ENCODE results near the gene RAD51B. TPM values are rescaled to one million over a fixed set of nuclear protein-coding genes. Genes with fewer than 3 reads are reported as not detected.
A peak's percentile ranks its signal among the peaks of the same experiment; 100 is the strongest.

RAD51B gene
- total and polyA plus RNA-seq, 8 donors: 10.8 to 18.3 (median 14.1) TPM

DNA sequence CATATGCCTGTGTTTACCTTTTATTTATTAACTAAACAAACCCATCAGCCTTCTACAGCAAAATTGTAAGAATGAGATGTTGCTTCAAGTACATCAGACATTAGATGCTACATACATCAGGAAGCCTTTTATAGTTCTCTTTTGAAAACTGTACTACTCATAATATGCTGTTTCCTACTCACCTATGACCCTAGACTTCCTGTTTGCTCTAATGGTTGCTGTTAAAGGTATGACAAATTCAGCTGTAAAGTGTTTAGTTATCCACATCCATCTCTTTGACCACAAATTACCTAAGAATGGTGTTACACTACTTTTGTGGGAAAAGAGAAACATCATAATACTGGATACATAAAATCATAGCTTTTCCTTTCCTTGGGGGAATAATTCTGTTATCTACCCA is 220.0 kb downstream of the RAD51B start:
- no peak for DNase-seq
- no peak overlapping the region for H3K4me3 ChIP-seq
- H3K9me3 ChIP-seq: no peaks in the 10 kb centered on the region
- H3K36me3 ChIP-seq: no peaks in the 10 kb centered on the region
- no peak for ATAC-seq
- peaks cover 0 to 6% of the 10 kb centered on the region in 2 donors for H3K4me1 ChIP-seq
- intact Hi-C loops (cut with DNase I): no loop called here
- H3K27ac ChIP-seq: no peak overlapping the region
- TF ChIP-seq, protein P1, sequence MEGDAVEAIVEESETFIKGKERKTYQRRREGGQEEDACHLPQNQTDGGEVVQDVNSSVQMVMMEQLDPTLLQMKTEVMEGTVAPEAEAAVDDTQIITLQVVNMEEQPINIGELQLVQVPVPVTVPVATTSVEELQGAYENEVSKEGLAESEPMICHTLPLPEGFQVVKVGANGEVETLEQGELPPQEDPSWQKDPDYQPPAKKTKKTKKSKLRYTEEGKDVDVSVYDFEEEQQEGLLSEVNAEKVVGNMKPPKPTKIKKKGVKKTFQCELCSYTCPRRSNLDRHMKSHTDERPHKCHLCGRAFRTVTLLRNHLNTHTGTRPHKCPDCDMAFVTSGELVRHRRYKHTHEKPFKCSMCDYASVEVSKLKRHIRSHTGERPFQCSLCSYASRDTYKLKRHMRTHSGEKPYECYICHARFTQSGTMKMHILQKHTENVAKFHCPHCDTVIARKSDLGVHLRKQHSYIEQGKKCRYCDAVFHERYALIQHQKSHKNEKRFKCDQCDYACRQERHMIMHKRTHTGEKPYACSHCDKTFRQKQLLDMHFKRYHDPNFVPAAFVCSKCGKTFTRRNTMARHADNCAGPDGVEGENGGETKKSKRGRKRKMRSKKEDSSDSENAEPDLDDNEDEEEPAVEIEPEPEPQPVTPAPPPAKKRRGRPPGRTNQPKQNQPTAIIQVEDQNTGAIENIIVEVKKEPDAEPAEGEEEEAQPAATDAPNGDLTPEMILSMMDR (IDR thresholded peaks at IDR 0.05): no peak
- no peaks in the 10 kb centered on the region for H3K27me3 ChIP-seq

GRCh38 chr14:68040633-68041369 is 221.2 kb downstream of the RAD51B start:
- intact Hi-C loops (cut with DNase I): no loop called here
- H3K36me3 ChIP-seq: no peaks in the 10 kb centered on the region
- H3K27me3 ChIP-seq: no peaks in the 10 kb centered on the region
- no peak for DNase-seq
- TF ChIP-seq, protein P1 (IDR thresholded peaks at IDR 0.05): no peak
- no peak overlapping the region for H3K27ac ChIP-seq
- peaks cover 0 to 6% of the 10 kb centered on the region in 2 donors for H3K4me1 ChIP-seq
- no peak for ATAC-seq
- no peak overlapping the region for H3K4me3 ChIP-seq
- H3K9me3 ChIP-seq: no peaks in the 10 kb centered on the region

DNA sequence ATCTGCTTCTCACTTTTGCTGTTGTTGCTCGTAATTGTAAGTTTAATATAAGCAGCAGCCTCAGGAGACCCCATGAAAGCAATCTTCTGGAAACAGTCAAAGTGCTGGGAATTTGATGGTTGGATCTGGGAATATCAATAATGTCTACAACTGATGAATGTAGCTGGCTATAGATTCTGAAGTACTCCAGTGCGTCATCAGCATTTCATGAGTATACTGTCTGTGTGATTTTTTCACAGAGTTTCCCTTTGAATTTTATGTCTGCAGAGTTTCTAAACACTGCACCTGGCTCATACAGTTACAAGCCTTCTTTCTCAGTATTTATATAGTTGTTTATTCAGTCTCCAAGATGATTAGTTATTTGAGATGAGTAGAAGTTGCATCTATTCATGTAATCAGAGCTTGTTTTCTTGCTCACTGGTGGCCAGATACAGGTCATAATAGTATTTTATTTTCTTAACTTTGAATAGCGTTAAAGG is 222.3 kb downstream of the RAD51B start:
- Histone ChIP-seq H3K9me3 (no peaks in the 10 kb centered on the region), H3K27me3 (no peaks in the 10 kb centered on the region), H3K36me3 (no peaks in the 10 kb centered on the region), H3K4me1 (peaks cover 0 to 6% of the 10 kb centered on the region in 2 donors), H3K4me3 (no peak overlapping the region), H3K27ac (no peak overlapping the region)
- DNase-seq: no peak
- intact Hi-C loops (cut with DNase I): no loop called here
- ATAC-seq: no peak
- TF ChIP-seq, protein P1 (IDR thresholded peaks at IDR 0.05): no peak

DNA sequence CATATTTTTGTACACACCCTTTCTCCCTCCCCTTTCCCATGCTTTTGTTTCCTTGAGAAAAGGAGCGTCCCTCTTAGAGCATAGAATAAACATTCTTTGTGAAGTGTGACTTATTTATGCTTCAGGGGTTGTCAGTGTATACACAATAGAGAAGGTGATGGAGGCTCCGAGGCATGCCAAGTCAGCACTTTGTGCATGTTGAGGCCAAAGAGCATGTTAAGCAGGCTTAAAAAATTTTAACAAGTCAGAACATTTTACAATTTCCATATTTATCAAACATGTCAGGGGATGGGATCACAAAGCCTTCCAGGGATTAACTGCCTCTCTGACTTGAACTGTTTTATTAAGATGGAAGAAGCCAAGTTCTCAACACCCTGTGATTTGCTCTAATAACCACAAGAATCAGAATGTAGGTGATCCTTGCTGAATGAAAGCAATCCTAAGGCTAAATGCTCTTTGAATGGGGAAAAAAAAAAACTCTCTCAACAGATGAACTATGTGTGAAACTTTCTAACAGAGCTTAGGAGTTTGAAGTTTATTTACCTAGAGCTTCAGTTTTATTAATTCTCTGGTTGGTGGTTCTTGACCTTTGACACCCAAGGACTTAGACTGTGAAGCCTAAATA is 223.1 kb downstream of the RAD51B start:
- DNase-seq: peak in 1 of 4 donors; percentile 43
- Histone ChIP-seq H3K9me3 (no peaks in the 10 kb centered on the region), H3K27ac (peak overlapping the region in 1 of 2 donors; percentile 30), H3K4me3 (no peak overlapping the region), H3K4me1 (peaks cover 0 to 6% of the 10 kb centered on the region in 2 donors), H3K36me3 (no peaks in the 10 kb centered on the region), H3K27me3 (no peaks in the 10 kb centered on the region)
- intact Hi-C loops (cut with DNase I): no loop called here
- TF ChIP-seq, protein P1 (IDR thresholded peaks at IDR 0.05): no peak
- peak; percentile 29 for ATAC-seq

GRCh38 chr14:68043752-68044151 is 224.2 kb downstream of the RAD51B start:
- Histone ChIP-seq H3K36me3 (no peaks in the 10 kb centered on the region), H3K27me3 (no peaks in the 10 kb centered on the region), H3K27ac (no peak overlapping the region), H3K9me3 (peaks cover 0 to 1% of the 10 kb centered on the region in 2 donors), H3K4me1 (peaks cover 0 to 6% of the 10 kb centered on the region in 2 donors), H3K4me3 (no peak overlapping the region)
- ATAC-seq (no peak), DNase-seq (no peak)
- TF ChIP-seq, protein P1 (IDR thresholded peaks at IDR 0.05): no peak
- intact Hi-C loops (cut with DNase I): no loop called here

Data from left lung (tissue), 10 donors.